Skeletal muscle tissue (tissue), 4 donors: Measurements from ENCODE around the gene CNNM2. TPM values are rescaled to one million over a fixed set of nuclear protein-coding genes. Genes with fewer than 3 reads are reported as not detected.

ENCODE experiments used
- H3K27ac ChIP-seq: one replicate; pipeline ENCODE4 v1.7.0; 2013; ENCODE audit warnings: mild to moderate bottlenecking, low read depth, low read length, inconsistent platforms
- H3K27me3 ChIP-seq, 3 donors: one replicate each; pipeline ENCODE4 v1.7.0; 2013; ENCODE audit warnings: low read length in 3 of 3; ENCODE audit not compliant: control insufficient read depth in 3 of 3, insufficient read depth in 3 of 3
- H3K36me3 ChIP-seq, 3 donors: one replicate each; pipeline ENCODE4 v1.7.0; 2013; ENCODE audit warnings: low read length in 3 of 3; ENCODE audit not compliant: control insufficient read depth in 3 of 3, insufficient read depth in 3 of 3
- H3K4me1 ChIP-seq, 3 donors: one replicate each; pipeline ENCODE4 v1.7.0; 2013; ENCODE audit warnings: low read length in 3 of 3, mild to moderate bottlenecking in 3 of 3; ENCODE audit not compliant: control insufficient read depth in 3 of 3, insufficient read depth in 3 of 3
- H3K4me3 ChIP-seq, 3 donors: one replicate each; pipeline ENCODE4 v1.7.0; 2013; ENCODE audit warnings: low read length in 3 of 3
- H3K9ac ChIP-seq, 3 donors: one replicate each; pipeline ENCODE4 v1.7.0; 2013; ENCODE audit warnings: low read length in 3 of 3, mild to moderate bottlenecking in 3 of 3, moderate library complexity in 2 of 3, low read depth in 1 of 3
- H3K9me3 ChIP-seq, 3 donors: one replicate each; pipeline ENCODE4 v1.7.0; 2013; ENCODE audit warnings: low read length in 3 of 3; ENCODE audit not compliant: control insufficient read depth in 3 of 3
- total RNA-seq: library from RNA; depleted of rRNA; stranded (reverse); fragments of >200 nt; gene quantifications from one replicate; pipeline ENCODE4 v1.2.3, GENCODE V29; 2014
- donor health status: Osteomylitis.

The CNNM2 gene
- total RNA-seq, 1 donor from 2014 or later: 2.1 TPM

DNA sequence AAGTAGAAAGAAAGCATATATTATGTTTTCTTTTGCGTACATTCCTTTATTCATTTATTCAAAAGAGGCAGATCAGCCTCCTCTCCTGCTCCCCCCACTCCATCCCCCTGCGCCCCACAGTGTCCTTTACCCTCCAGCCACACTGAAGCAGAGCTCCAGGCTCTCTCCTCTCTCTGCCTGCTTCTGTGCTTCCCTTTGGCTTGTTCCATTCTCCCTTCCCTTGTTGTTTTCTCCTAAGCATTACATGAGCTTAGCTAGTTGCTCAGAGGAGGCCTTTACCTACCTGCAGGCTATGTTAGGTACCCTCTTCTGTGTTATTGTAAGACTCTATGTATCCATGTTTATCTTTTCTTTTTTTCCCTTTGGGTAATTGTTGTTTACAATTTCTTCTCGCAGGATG lies 27.4 kb downstream of the CNNM2 start:
- H3K36me3 ChIP-seq: no peaks in the 10 kb centered on the region
- H3K9me3 ChIP-seq: no peaks in the 10 kb centered on the region
- no peak overlapping the region for H3K4me3 ChIP-seq
- H3K27ac ChIP-seq: no peak overlapping the region
- no peaks in the 10 kb centered on the region for H3K27me3 ChIP-seq
- H3K9ac ChIP-seq: no peak overlapping the region
- no peaks in the 10 kb centered on the region for H3K4me1 ChIP-seq

DNA sequence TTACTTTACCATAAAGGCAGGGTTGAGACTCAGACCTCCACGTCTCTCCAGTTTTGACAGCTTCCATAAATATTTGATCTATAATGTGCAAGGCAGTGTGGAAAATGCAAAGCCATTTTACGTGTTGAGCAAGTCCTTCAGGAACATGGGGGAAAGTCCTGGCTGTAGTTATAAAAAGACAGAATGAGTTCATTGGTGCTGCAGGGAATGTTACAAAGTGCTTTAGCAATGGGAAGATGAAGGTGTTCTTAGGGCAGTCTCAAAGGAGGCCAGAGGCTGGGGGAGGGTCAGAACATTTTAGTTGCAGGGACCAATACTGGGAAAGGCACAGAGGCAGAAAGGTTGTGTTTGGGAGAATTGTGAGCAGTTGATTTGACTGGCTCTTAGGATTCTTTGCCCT lies 27.9 kb downstream of the CNNM2 start:
- no peaks in the 10 kb centered on the region for H3K36me3 ChIP-seq
- no peak overlapping the region for H3K9ac ChIP-seq
- H3K4me1 ChIP-seq: no peaks in the 10 kb centered on the region
- no peak overlapping the region for H3K4me3 ChIP-seq
- no peaks in the 10 kb centered on the region for H3K9me3 ChIP-seq
- no peaks in the 10 kb centered on the region for H3K27me3 ChIP-seq
- H3K27ac ChIP-seq: no peak overlapping the region

DNA sequence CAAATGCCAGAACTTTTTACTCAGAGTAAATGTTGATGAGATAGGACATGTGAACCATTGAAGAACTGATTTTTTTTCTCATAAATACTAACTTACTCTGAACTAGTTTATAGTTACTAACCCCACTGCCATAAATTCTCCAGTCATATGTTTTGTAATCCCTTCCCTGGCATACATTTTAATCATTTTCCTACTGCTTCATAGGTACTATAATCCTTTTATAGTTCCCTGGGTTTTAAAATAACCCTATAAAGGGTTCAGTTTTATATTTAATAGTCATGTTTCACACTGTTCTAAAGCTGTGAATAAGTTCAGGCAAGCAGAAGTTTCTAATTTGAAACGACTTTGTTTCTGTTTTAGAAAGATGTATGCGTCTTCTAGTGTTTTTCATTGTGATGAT lies 28.9 kb downstream of the CNNM2 start:
- H3K9me3 ChIP-seq: no peaks in the 10 kb centered on the region
- H3K4me3 ChIP-seq: no peak overlapping the region
- no peaks in the 10 kb centered on the region for H3K4me1 ChIP-seq
- no peaks in the 10 kb centered on the region for H3K27me3 ChIP-seq
- no peaks in the 10 kb centered on the region for H3K36me3 ChIP-seq
- H3K9ac ChIP-seq: no peak overlapping the region
- H3K27ac ChIP-seq: no peak overlapping the region

DNA sequence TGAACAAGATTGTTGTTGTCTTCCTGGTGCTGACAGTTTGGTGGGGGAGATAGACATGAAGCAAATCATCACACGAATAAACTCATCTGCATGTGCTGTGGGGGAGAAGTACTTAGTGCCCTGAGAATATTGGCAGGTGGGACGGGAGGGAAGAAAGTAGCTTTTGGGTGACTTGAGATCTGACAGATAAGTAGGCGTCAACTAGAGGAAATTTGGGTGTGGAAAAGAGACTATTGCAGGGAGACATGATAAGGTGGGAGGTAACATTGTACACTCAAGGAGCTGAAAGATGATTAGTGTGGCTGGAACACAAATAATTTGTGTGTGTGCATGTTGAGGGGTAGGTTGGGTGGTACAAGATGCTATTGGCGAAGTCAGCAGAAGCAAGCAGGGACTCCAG lies 30.1 kb downstream of the CNNM2 start:
- H3K36me3 ChIP-seq: no peaks in the 10 kb centered on the region
- H3K9me3 ChIP-seq: no peaks in the 10 kb centered on the region
- no peak overlapping the region for H3K9ac ChIP-seq
- H3K4me3 ChIP-seq: no peak overlapping the region
- H3K4me1 ChIP-seq: no peaks in the 10 kb centered on the region
- no peak overlapping the region for H3K27ac ChIP-seq
- H3K27me3 ChIP-seq: no peaks in the 10 kb centered on the region

DNA sequence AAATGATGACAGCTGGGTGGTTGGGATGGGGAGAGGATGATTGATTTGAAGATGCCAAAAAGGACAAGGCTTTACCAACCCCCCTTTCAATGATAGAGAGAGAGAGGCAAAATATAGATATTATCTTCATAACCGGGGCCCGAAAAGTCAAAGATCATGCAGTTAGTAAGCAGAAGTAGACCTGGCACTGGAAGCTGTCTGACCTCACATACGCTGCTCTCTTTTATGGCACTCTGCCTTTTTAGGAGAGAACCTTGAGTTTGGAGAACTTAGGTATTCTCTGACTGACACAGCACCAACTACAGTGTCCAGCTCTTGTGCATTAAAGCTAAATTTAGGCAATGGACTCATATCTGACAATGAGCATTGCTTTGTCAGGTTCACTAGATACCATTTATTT lies 30.7 kb downstream of the CNNM2 start:
- Histone ChIP-seq H3K4me1 (peaks cover 0 to 3% (median 0%) of the 10 kb centered on the region in 3 donors), H3K9ac (no peak overlapping the region), H3K9me3 (no peaks in the 10 kb centered on the region), H3K27ac (no peak overlapping the region), H3K4me3 (no peak overlapping the region), H3K27me3 (no peaks in the 10 kb centered on the region), H3K36me3 (no peaks in the 10 kb centered on the region)

DNA sequence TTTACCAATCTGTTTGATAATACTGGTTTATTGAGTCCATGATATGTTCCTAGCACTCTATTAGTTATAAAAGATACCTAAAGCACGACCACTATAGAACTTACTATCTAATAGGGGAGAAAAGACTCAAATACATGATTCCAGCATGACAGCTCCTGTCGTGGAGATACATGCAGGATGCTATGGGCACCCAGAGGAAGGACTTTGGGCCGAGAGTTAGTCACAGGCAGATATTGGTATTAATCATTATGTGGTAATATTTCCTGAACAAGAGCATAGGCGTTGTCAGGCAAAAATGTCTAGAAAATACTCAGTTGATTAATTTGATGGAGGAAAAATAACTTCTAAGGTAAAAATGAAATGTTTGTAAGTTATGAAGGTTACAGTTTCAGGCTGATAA lies 31.8 kb downstream of the CNNM2 start:
- H3K9ac ChIP-seq: no peak overlapping the region
- H3K27me3 ChIP-seq: no peaks in the 10 kb centered on the region
- no peak overlapping the region for H3K4me3 ChIP-seq
- peaks cover 0 to 3% (median 0%) of the 10 kb centered on the region in 3 donors for H3K4me1 ChIP-seq
- no peak overlapping the region for H3K27ac ChIP-seq
- H3K9me3 ChIP-seq: no peaks in the 10 kb centered on the region
- no peaks in the 10 kb centered on the region for H3K36me3 ChIP-seq

DNA sequence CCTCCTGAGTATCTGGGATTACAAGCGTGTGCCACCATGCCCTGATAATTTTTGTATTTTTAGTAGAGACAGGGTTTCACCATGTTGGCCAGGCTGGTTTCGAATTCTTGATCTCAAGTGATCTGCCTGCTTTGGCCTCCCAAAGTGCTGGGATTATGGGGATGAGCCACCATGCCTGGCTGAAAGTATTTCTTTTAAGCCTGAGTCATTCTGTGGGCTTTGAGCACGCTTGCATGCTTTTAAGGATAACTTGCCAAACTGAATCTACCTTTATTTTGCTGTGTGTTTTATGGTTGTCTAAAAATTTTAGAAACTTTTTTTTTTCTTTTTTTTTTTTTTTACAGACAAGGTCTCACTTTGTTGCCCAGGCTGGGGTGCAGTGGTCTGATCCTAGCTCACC lies 33.2 kb downstream of the CNNM2 start:
- Histone ChIP-seq H3K9me3 (no peaks in the 10 kb centered on the region), H3K36me3 (no peaks in the 10 kb centered on the region), H3K9ac (no peak overlapping the region), H3K27me3 (no peaks in the 10 kb centered on the region), H3K4me3 (no peak overlapping the region), H3K27ac (no peak overlapping the region), H3K4me1 (peaks cover 0 to 3% (median 0%) of the 10 kb centered on the region in 3 donors)

DNA sequence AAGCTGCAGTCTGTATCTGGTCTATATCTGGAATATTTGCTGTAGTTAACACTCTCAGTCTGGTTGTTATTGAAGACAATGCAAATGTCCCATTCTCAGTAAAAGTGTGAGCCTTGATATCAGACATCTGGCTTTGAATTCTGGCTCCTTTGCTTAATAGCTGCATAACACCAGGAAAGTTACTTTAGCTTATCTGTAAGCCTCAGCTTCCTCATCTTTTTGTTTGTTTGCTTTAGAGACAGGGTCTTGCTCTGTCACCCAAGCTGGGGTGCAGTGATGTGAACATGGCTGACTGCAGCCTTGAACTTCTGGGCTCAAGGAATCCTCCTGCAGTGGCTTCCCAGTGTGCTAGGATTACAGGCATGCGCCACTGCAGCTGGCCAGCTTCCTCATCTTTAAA lies 41.3 kb downstream of the CNNM2 start:
- Histone ChIP-seq H3K27me3 (no peaks in the 10 kb centered on the region), H3K4me1 (no peaks in the 10 kb centered on the region), H3K27ac (no peak overlapping the region), H3K4me3 (no peak overlapping the region), H3K9ac (no peak overlapping the region), H3K9me3 (no peaks in the 10 kb centered on the region), H3K36me3 (no peaks in the 10 kb centered on the region)

DNA sequence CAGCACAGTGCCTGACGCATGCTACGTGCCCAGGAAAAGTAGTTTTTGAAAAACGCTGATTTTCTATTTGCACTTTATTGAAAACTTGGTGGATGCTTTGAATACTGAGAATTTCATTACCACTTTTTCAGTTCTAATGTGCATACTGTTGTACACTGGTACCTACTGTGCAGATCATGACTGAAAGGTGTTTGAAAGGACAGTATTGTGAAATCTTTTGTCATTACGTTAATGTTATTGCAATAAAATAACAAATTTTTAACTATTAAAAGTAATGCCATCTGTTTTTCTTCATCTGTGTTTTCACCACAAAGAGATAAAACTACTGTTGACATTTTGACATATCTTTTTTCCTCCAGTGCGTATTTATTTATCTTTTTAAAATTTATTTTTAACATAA lies 42.1 kb downstream of the CNNM2 start:
- no peaks in the 10 kb centered on the region for H3K4me1 ChIP-seq
- H3K9ac ChIP-seq: no peak overlapping the region
- no peaks in the 10 kb centered on the region for H3K27me3 ChIP-seq
- H3K36me3 ChIP-seq: no peaks in the 10 kb centered on the region
- H3K9me3 ChIP-seq: no peaks in the 10 kb centered on the region
- no peak overlapping the region for H3K4me3 ChIP-seq
- no peak overlapping the region for H3K27ac ChIP-seq

DNA sequence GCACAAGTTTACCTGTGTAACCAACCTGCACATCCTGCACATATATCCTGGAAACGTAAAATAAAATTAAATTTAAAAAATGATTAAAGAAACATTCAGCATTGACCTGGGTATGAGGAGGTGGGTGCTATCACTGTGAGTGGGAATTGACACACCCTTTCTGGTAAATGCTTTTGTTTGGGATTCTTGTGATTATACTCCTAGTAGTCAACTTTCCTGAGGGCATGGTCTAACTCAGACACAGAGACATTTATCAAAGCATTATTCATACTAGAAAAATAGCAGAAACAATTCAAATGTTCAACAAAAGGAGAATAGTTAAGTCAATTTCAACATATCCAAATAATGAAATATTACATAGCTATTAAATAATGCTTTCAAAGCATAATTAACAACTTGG lies 44.2 kb downstream of the CNNM2 start:
- Histone ChIP-seq H3K9me3 (no peaks in the 10 kb centered on the region), H3K4me3 (no peak overlapping the region), H3K4me1 (no peaks in the 10 kb centered on the region), H3K36me3 (no peaks in the 10 kb centered on the region), H3K27me3 (no peaks in the 10 kb centered on the region), H3K9ac (no peak overlapping the region), H3K27ac (no peak overlapping the region)
